ENCODE data around the gene STAM2.
"Not testable (repeated sequence)": the region's sequence is repeated elsewhere in the genome, so short reads cannot be mapped to it uniquely, and the experiment has no call there.

GRCh38 chr2:152172201-152172785, 3.3 kb downstream of the STAM2 start:
- TF ChIP-seq, protein P1, sequence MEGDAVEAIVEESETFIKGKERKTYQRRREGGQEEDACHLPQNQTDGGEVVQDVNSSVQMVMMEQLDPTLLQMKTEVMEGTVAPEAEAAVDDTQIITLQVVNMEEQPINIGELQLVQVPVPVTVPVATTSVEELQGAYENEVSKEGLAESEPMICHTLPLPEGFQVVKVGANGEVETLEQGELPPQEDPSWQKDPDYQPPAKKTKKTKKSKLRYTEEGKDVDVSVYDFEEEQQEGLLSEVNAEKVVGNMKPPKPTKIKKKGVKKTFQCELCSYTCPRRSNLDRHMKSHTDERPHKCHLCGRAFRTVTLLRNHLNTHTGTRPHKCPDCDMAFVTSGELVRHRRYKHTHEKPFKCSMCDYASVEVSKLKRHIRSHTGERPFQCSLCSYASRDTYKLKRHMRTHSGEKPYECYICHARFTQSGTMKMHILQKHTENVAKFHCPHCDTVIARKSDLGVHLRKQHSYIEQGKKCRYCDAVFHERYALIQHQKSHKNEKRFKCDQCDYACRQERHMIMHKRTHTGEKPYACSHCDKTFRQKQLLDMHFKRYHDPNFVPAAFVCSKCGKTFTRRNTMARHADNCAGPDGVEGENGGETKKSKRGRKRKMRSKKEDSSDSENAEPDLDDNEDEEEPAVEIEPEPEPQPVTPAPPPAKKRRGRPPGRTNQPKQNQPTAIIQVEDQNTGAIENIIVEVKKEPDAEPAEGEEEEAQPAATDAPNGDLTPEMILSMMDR (IDR thresholded peaks at IDR 0.05) = not testable (repeated sequence)
- TF ChIP-seq POLR2A (IDR thresholded peaks at IDR 0.05; ENCODE audit: low read depth); POLR2AphosphoS5 (IDR thresholded peaks at IDR 0.05): not testable (repeated sequence)
